ENCODE data around the gene CAMK2D. TPM values are rescaled to one million over a fixed set of nuclear protein-coding genes. Genes with fewer than 3 reads are reported as not detected.

The CAMK2D gene
- polyA plus RNA-seq, 3 donors: 10.4 to 30.6 (median 19.6) TPM

DNA sequence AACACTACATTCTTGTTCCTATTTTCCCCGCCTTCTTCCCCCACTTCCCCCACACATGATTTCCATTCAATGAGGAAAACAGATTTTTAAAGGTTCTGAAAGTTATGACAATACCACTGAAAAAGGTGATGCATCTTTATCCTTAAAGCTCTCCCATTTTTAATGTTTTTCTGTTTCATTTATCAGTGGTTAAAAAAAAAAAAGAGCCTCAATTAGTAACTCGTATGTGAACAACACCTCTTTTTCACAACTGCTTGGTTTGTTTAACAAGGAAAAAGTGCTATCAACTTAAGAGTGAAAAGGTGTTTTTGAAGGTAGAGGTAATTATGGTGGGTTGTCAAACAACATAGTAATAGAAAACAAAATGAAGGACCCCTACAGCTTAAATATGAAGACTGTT lies 8.2 kb upstream of the CAMK2D start:
- Mint-ChIP-seq H3K4me1 (peaks cover 5% of the 10 kb centered on the region), H3K4me3 (peak overlapping the region in 1 of 2 donors; percentile 7), H3K36me3 (no peaks in the 10 kb centered on the region), H3K27ac (no peak overlapping the region), H3K9me3 (peaks cover 0 to 11% (median 5%) of the 10 kb centered on the region in 7 donors), H3K27me3 (ENCODE audit: low read depth in 3 of 3) (peaks cover 3 to 4% (median 3%) of the 10 kb centered on the region in 3 donors)
- Histone ChIP-seq H3K36me3 (replicated peaks in 1 of 2; ENCODE audit: control insufficient read depth in 1 of 2, insufficient read depth in 2 of 2, low read length in 2 of 2) (no peaks in the 10 kb centered on the region), H4K20me1 (ENCODE audit: insufficient read depth, low read length) (no peaks in the 10 kb centered on the region), H3K4me2 (replicated peaks; ENCODE audit: extremely low read depth, low read length, poor library complexity, severe bottlenecking) (no peak overlapping the region), H3K27ac (ENCODE audit: low read depth in 1 of 2, low read length in 2 of 2) (no peak overlapping the region), H3K9me3 (replicated peaks in 1 of 2; ENCODE audit: control insufficient read depth in 1 of 2, insufficient read depth in 1 of 2, low read length in 2 of 2) (peaks cover 0 to 9% of the 10 kb centered on the region in 2 donors), H3K4me1 (ENCODE audit: control insufficient read depth in 1 of 2, insufficient read depth in 2 of 2, low read length in 2 of 2) (peaks cover 5 to 6% of the 10 kb centered on the region in 2 donors), H3K4me3 (replicated peaks in 1 of 3; ENCODE audit: low read depth in 2 of 3, low read length in 3 of 3) (no peak overlapping the region), H3K9ac (ENCODE audit: insufficient read depth, low read length, poor library complexity, severe bottlenecking) (no peak overlapping the region), H3K27me3 (ENCODE audit: control insufficient read depth in 2 of 2, insufficient read depth in 2 of 2, low read length in 2 of 2) (peaks cover 0 to 2% of the 10 kb centered on the region in 2 donors), H2AFZ (ENCODE audit: insufficient read depth, low read depth, low read length, poor library complexity, severe bottlenecking) (no peak overlapping the region), H3K79me2 (ENCODE audit: insufficient read depth, low read length) (no peaks in the 10 kb centered on the region)
- TF ChIP-seq, protein P1, sequence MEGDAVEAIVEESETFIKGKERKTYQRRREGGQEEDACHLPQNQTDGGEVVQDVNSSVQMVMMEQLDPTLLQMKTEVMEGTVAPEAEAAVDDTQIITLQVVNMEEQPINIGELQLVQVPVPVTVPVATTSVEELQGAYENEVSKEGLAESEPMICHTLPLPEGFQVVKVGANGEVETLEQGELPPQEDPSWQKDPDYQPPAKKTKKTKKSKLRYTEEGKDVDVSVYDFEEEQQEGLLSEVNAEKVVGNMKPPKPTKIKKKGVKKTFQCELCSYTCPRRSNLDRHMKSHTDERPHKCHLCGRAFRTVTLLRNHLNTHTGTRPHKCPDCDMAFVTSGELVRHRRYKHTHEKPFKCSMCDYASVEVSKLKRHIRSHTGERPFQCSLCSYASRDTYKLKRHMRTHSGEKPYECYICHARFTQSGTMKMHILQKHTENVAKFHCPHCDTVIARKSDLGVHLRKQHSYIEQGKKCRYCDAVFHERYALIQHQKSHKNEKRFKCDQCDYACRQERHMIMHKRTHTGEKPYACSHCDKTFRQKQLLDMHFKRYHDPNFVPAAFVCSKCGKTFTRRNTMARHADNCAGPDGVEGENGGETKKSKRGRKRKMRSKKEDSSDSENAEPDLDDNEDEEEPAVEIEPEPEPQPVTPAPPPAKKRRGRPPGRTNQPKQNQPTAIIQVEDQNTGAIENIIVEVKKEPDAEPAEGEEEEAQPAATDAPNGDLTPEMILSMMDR (IDR thresholded peaks at IDR 0.05): no peak
- no CpG with 5 or more reads among the region's 2 CpGs for WGBS (ENCODE audit: insufficient coverage)
- intact Hi-C loops (cut with micrococcal nuclease): loop anchor here (10.0 kb wide), 2 partner anchors 45 to 125 kb away; no protein-coding TSS in a partner anchor
- no peak for DNase-seq

DNA sequence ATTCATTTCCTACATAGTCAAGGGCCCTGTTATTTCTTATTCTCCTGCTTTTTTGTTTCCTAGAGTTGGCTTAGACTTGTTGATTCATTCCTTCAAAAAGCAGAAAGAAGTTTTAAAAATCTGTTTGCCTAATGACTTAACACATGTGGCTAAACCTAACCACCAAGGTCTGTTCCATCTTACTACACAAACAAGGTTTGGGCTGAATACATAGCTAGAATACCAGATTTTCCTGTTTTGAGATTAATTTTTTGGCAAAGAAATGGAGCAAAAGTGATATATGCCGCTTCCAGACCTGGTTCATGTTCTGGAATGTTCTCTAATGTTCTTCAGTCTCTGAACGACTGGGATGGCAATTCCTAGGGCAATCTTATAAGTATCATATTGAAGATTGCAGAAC lies 7.4 kb upstream of the CAMK2D start:
- Histone ChIP-seq H3K79me2 (ENCODE audit: insufficient read depth, low read length) (no peaks in the 10 kb centered on the region), H3K36me3 (replicated peaks in 1 of 2; ENCODE audit: control insufficient read depth in 1 of 2, insufficient read depth in 2 of 2, low read length in 2 of 2) (no peaks in the 10 kb centered on the region), H2AFZ (ENCODE audit: insufficient read depth, low read depth, low read length, poor library complexity, severe bottlenecking) (no peak overlapping the region), H3K4me2 (replicated peaks; ENCODE audit: extremely low read depth, low read length, poor library complexity, severe bottlenecking) (no peak overlapping the region), H3K9ac (ENCODE audit: insufficient read depth, low read length, poor library complexity, severe bottlenecking) (no peak overlapping the region), H4K20me1 (ENCODE audit: insufficient read depth, low read length) (no peaks in the 10 kb centered on the region), H3K27me3 (ENCODE audit: control insufficient read depth in 2 of 2, insufficient read depth in 2 of 2, low read length in 2 of 2) (peaks cover 0 to 2% of the 10 kb centered on the region in 2 donors), H3K4me1 (ENCODE audit: control insufficient read depth in 1 of 2, insufficient read depth in 2 of 2, low read length in 2 of 2) (peaks cover 5 to 6% of the 10 kb centered on the region in 2 donors), H3K4me3 (replicated peaks in 1 of 3; ENCODE audit: low read depth in 2 of 3, low read length in 3 of 3) (no peak overlapping the region), H3K27ac (ENCODE audit: low read depth in 1 of 2, low read length in 2 of 2) (no peak overlapping the region), H3K9me3 (replicated peaks in 1 of 2; ENCODE audit: control insufficient read depth in 1 of 2, insufficient read depth in 1 of 2, low read length in 2 of 2) (peaks cover 0 to 9% of the 10 kb centered on the region in 2 donors)
- DNase-seq: no peak
- peaks cover 5% of the 10 kb centered on the region for H3K4me1 Mint-ChIP-seq
- intact Hi-C loops (cut with micrococcal nuclease): loop anchor here in 1 of 2 donors (10.0 kb wide), 1 partner anchor 46 kb away; no protein-coding TSS in a partner anchor
- peaks cover 0 to 11% (median 5%) of the 10 kb centered on the region in 7 donors for H3K9me3 Mint-ChIP-seq
- no peaks in the 10 kb centered on the region for H3K36me3 Mint-ChIP-seq
- H3K27ac Mint-ChIP-seq: no peak overlapping the region
- WGBS (ENCODE audit: insufficient coverage): 100% methylated on average over 1 of the region's 2 CpGs
- TF ChIP-seq, protein P1 (IDR thresholded peaks at IDR 0.05): no peak
- no peak overlapping the region for H3K4me3 Mint-ChIP-seq
- peaks cover 2 to 7% (median 3%) of the 10 kb centered on the region in 3 donors for H3K27me3 Mint-ChIP-seq (ENCODE audit: low read depth in 3 of 3)

Measured in CD14-positive monocyte (primary cell).